Measurements from ENCODE around the gene ACTG1. TPM values are rescaled to one million over a fixed set of nuclear protein-coding genes. Genes with fewer than 3 reads are reported as not detected.

ACTG1 gene
- total and polyA plus RNA-seq, 2 of the 13 experiments (the other 11 are each of a cell fraction or from before 2014, with no cell fraction given), result 973 to 1,138 TPM

DNA sequence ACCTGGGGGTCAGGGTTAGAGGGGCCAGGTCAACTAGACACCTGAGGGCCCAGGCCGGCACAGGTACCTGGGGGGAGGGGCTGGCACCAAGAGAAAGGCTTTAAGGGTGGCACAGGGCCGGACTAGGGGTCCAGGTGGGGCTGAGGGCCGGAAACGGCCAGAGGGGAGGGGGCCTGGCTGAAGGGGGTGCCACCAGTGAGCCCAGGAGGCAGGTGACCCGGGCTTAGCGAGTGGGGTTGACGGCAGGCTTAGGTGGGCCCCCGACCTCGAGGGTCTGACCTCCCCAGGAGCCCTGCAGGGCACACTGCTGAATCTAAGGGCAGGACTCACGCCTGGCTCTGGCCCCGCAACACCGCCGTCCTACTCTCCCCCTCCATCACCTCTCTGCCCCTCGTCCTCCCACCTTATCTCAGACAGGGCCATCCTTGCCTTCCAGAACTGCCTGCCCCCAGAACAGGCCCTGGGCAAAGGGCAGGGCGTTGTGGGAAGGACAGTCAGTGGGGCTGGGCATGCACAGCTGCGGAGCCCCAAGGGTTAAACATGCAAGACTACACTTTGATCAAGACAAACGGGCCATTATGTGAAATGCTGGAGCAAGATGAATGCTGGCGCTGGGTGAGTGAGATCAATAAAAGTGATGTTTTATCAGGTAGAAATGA, 44.4 kb downstream of the ACTG1 start (continued):
- TF ChIP-seq CREB1 (IDR thresholded peaks at IDR 0.05) (no peak), CREB1 (CRISPR knock-in tag; IDR thresholded peaks at IDR 0.05) (no peak), ZNF552 (CRISPR knock-in tag; IDR thresholded peaks at IDR 0.05; ENCODE audit: borderline replicate concordance) (no peak), MED8 (CRISPR knock-in tag; IDR thresholded peaks at IDR 0.05; ENCODE audit: insufficient replicate concordance) (no peak), SRSF4 (IDR thresholded peaks at IDR 0.05; ENCODE audit: low read depth, low read length, poor library complexity, severe bottlenecking) (no peak), SMAD3 (CRISPR knock-in tag; IDR thresholded peaks at IDR 0.05) (no peak), XRCC5 (optimal IDR thresholded peaks at IDR 0.05; ENCODE audit: low read length) (no peak), THAP11 (CRISPR knock-in tag; IDR thresholded peaks at IDR 0.05) (peak; percentile 14; the same call in 1 of the 2 replicates), CHD2 (IDR thresholded peaks at IDR 0.05; ENCODE audit: low read depth, low read length) (no peak), ZNF598 (CRISPR knock-in tag; IDR thresholded peaks at IDR 0.05; ENCODE audit: borderline replicate concordance) (0 out of 2 replicates have a peak, but pooled peaks have one; percentile 35), ZNF891 (CRISPR knock-in tag; IDR thresholded peaks at IDR 0.05) (0 out of 2 replicates have a peak, but pooled peaks have one; percentile 12), POLR2AphosphoS5 (IDR thresholded peaks at IDR 0.05; ENCODE audit: low read depth, low read length) (no peak), ZNF720 (CRISPR knock-in tag; IDR thresholded peaks at IDR 0.05) (no peak), ZNF709 (CRISPR knock-in tag; IDR thresholded peaks at IDR 0.05) (no peak), RCOR2 (CRISPR knock-in tag; IDR thresholded peaks at IDR 0.05) (no peak), RXRB (CRISPR knock-in tag; IDR thresholded peaks at IDR 0.05; ENCODE audit: borderline replicate concordance) (no peak), SNAI1 (CRISPR knock-in tag; IDR thresholded peaks at IDR 0.05; ENCODE audit: borderline replicate concordance) (no peak)
- TF ChIP-seq, protein P1, sequence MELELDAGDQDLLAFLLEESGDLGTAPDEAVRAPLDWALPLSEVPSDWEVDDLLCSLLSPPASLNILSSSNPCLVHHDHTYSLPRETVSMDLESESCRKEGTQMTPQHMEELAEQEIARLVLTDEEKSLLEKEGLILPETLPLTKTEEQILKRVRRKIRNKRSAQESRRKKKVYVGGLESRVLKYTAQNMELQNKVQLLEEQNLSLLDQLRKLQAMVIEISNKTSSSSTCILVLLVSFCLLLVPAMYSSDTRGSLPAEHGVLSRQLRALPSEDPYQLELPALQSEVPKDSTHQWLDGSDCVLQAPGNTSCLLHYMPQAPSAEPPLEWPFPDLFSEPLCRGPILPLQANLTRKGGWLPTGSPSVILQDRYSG (CRISPR knock-in tag; IDR thresholded peaks at IDR 0.05), result no peak
- TF ChIP-seq, protein P2, sequence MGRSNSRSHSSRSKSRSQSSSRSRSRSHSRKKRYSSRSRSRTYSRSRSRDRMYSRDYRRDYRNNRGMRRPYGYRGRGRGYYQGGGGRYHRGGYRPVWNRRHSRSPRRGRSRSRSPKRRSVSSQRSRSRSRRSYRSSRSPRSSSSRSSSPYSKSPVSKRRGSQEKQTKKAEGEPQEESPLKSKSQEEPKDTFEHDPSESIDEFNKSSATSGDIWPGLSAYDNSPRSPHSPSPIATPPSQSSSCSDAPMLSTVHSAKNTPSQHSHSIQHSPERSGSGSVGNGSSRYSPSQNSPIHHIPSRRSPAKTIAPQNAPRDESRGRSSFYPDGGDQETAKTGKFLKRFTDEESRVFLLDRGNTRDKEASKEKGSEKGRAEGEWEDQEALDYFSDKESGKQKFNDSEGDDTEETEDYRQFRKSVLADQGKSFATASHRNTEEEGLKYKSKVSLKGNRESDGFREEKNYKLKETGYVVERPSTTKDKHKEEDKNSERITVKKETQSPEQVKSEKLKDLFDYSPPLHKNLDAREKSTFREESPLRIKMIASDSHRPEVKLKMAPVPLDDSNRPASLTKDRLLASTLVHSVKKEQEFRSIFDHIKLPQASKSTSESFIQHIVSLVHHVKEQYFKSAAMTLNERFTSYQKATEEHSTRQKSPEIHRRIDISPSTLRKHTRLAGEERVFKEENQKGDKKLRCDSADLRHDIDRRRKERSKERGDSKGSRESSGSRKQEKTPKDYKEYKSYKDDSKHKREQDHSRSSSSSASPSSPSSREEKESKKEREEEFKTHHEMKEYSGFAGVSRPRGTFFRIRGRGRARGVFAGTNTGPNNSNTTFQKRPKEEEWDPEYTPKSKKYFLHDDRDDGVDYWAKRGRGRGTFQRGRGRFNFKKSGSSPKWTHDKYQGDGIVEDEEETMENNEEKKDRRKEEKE (IDR thresholded peaks at IDR 0.05), result no peak
- TF ChIP-seq, protein P3, sequence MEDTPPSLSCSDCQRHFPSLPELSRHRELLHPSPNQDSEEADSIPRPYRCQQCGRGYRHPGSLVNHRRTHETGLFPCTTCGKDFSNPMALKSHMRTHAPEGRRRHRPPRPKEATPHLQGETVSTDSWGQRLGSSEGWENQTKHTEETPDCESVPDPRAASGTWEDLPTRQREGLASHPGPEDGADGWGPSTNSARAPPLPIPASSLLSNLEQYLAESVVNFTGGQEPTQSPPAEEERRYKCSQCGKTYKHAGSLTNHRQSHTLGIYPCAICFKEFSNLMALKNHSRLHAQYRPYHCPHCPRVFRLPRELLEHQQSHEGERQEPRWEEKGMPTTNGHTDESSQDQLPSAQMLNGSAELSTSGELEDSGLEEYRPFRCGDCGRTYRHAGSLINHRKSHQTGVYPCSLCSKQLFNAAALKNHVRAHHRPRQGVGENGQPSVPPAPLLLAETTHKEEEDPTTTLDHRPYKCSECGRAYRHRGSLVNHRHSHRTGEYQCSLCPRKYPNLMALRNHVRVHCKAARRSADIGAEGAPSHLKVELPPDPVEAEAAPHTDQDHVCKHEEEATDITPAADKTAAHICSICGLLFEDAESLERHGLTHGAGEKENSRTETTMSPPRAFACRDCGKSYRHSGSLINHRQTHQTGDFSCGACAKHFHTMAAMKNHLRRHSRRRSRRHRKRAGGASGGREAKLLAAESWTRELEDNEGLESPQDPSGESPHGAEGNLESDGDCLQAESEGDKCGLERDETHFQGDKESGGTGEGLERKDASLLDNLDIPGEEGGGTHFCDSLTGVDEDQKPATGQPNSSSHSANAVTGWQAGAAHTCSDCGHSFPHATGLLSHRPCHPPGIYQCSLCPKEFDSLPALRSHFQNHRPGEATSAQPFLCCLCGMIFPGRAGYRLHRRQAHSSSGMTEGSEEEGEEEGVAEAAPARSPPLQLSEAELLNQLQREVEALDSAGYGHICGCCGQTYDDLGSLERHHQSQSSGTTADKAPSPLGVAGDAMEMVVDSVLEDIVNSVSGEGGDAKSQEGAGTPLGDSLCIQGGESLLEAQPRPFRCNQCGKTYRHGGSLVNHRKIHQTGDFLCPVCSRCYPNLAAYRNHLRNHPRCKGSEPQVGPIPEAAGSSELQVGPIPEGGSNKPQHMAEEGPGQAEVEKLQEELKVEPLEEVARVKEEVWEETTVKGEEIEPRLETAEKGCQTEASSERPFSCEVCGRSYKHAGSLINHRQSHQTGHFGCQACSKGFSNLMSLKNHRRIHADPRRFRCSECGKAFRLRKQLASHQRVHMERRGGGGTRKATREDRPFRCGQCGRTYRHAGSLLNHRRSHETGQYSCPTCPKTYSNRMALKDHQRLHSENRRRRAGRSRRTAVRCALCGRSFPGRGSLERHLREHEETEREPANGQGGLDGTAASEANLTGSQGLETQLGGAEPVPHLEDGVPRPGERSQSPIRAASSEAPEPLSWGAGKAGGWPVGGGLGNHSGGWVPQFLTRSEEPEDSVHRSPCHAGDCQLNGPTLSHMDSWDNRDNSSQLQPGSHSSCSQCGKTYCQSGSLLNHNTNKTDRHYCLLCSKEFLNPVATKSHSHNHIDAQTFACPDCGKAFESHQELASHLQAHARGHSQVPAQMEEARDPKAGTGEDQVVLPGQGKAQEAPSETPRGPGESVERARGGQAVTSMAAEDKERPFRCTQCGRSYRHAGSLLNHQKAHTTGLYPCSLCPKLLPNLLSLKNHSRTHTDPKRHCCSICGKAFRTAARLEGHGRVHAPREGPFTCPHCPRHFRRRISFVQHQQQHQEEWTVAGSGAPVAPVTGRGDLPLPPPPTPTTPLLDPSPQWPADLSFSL (CRISPR knock-in tag; IDR thresholded peaks at IDR 0.05), result no peak
- TF ChIP-seq, protein P4, sequence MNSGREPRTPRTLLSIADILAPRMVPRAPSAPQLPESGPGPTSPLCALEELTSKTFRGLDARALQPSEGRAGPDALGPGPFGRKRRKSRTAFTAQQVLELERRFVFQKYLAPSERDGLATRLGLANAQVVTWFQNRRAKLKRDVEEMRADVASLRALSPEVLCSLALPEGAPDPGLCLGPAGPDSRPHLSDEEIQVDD (CRISPR knock-in tag; IDR thresholded peaks at IDR 0.05; ENCODE audit: borderline replicate concordance), result no peak
